Keratinocyte (primary cell): Measurements from ENCODE around the gene GJA3. TPM values are rescaled to one million over a fixed set of nuclear protein-coding genes. Genes with fewer than 3 reads are reported as not detected.

Source experiments
- DNase-seq: peaks from one replicate; pipeline ENCODE4 v3.0.0-alpha.2; 2011; ENCODE audit warnings: low read depth, missing footprints, low spot score
- FAIRE-seq: peaks from 2 replicates; lab custom pipeline; 2011; peaks lifted over from hg19 to GRCh38; lab: Jason Lieb, UNC
- H2AFZ ChIP-seq: 2 replicates; pipeline ENCODE4 v1.6.0; 2012; ENCODE audit warnings: low read length, control low read depth, inconsistent platforms; ENCODE audit not compliant: control insufficient read depth
- H3K27ac ChIP-seq: 2 replicates; pipeline ENCODE4 v1.5.1; 2011; ENCODE audit warnings: low read length; ENCODE audit not compliant: control insufficient read depth, insufficient read depth
- H3K27me3 ChIP-seq: 3 replicates; pipeline ENCODE4 v1.6.0; 2011; ENCODE audit warnings: low read length; ENCODE audit not compliant: control insufficient read depth, insufficient read depth; ENCODE audit errors: extremely low read depth
- H3K36me3 ChIP-seq, 2 experiments: 2 replicates in 1 of 2; 3 replicates in 1 of 2; pipeline ENCODE4 v1.5.1; 2011; ENCODE audit warnings: low read length in 2 of 2, mild to moderate bottlenecking in 1 of 2; ENCODE audit not compliant: control insufficient read depth in 2 of 2, insufficient read depth in 2 of 2; ENCODE audit errors: extremely low read depth in 1 of 2
- H3K4me1 ChIP-seq: 3 replicates; pipeline ENCODE4 v1.5.1; 2011; ENCODE audit warnings: low read length; ENCODE audit not compliant: control insufficient read depth, insufficient read depth; ENCODE audit errors: extremely low read depth
- H3K4me2 ChIP-seq: 3 replicates; pipeline ENCODE4 v1.6.0; 2011; ENCODE audit warnings: low read depth, low read length; ENCODE audit not compliant: control insufficient read depth, insufficient read depth; ENCODE audit errors: extremely low read depth
- H3K4me3 ChIP-seq, 3 experiments: fragments of 200-600 bp in 1 of 3; sonication (generic) in 1 of 3; 2 replicates in 2 of 3; 3 replicates in 1 of 3; pipeline ENCODE4 v1.5.1; 2011 to 2016; ENCODE audit warnings: low read length in 3 of 3, mild to moderate bottlenecking in 3 of 3, control low read depth in 2 of 3, inconsistent platforms in 1 of 3, low read depth in 1 of 3, mixed read lengths in 1 of 3, mixed run types in 1 of 3, moderate library complexity in 1 of 3; ENCODE audit not compliant: control insufficient read depth in 2 of 3, insufficient read depth in 2 of 3; ENCODE audit errors: extremely low read depth in 1 of 3
- H3K79me2 ChIP-seq: 2 replicates; pipeline ENCODE4 v1.6.0; 2012; ENCODE audit warnings: low read length; ENCODE audit not compliant: control insufficient read depth, insufficient read depth
- H3K9ac ChIP-seq: 3 replicates; pipeline ENCODE4 v1.6.0; 2011; ENCODE audit warnings: low read length; ENCODE audit not compliant: control insufficient read depth, insufficient read depth; ENCODE audit errors: extremely low read depth
- H3K9me1 ChIP-seq: 3 replicates; pipeline ENCODE4 v1.6.0; 2011; ENCODE audit warnings: low read length; ENCODE audit not compliant: control insufficient read depth, insufficient read depth; ENCODE audit errors: extremely low read depth
- H3K9me3 ChIP-seq: 2 replicates; pipeline ENCODE4 v1.5.1; 2012; ENCODE audit warnings: low read depth, low read length; ENCODE audit not compliant: control insufficient read depth
- H4K20me1 ChIP-seq: 3 replicates; pipeline ENCODE4 v1.6.0; 2011; ENCODE audit warnings: low read length; ENCODE audit not compliant: control insufficient read depth, insufficient read depth; ENCODE audit errors: extremely low read depth
- CTCF ChIP-seq, 3 experiments: IDR thresholded peaks in 1 of 3; conservative IDR thresholded peaks in 1 of 3; optimal IDR thresholded peaks in 1 of 3; 2 replicates in 2 of 3; 3 replicates in 1 of 3; pipeline versions ENCODE3 to v1.5.1; 2011; ENCODE audit warnings: low read length in 3 of 3, mild to moderate bottlenecking in 3 of 3, moderate library complexity in 2 of 3, control low read depth in 1 of 3, inconsistent platforms in 1 of 3; ENCODE audit not compliant: insufficient read depth in 2 of 3; ENCODE audit errors: extremely low read depth in 1 of 3
- EZH2 ChIP-seq: IDR thresholded peaks from one replicate; pipeline ENCODE4 v1.6.1; 2012; ENCODE audit warnings: inconsistent platforms, mild to moderate bottlenecking, low read length, moderate library complexity
- dilution Hi-C: fragments of 300-500 bp; cut with MboI; formaldehyde crosslinking; loops from one replicate; pipeline ENCODE4 v1.7.0; 2020; ENCODE audit warnings: low sequenced_read_pairs; ENCODE audit not compliant: extremely low pct_ligation_motif_present
- polyA plus RNA-seq, 5 experiments: library from polyadenylated mRNA; depleted of rRNA in 3 of 5; stranded (reverse) in 3 of 5; stranded (forward) in 1 of 5; unstranded in 1 of 5; fragments of >200 nt; gene quantifications; 1 replicate in 1 of 5; 2 replicates in 3 of 5; 3 replicates in 1 of 5; pipeline versions ENCODE4 v1.2.1 to v1.2.3, GENCODE V29; 2011 to 2012; ENCODE audit warnings: missing spikeins in 2 of 5, low read depth in 1 of 5, low replicate concordance in 1 of 5

GJA3 gene
- polyA plus RNA-seq, 1 donor (not counting 4 experiments of a cell fraction or from before 2014, with no cell fraction given): 0.09 TPM

- H3K79me2 ChIP-seq: no peaks in the 10 kb centered on the region
Observed at GRCh38 chr13:20181188-20181587, 20.3 kb upstream of the GJA3 start.

DNA sequence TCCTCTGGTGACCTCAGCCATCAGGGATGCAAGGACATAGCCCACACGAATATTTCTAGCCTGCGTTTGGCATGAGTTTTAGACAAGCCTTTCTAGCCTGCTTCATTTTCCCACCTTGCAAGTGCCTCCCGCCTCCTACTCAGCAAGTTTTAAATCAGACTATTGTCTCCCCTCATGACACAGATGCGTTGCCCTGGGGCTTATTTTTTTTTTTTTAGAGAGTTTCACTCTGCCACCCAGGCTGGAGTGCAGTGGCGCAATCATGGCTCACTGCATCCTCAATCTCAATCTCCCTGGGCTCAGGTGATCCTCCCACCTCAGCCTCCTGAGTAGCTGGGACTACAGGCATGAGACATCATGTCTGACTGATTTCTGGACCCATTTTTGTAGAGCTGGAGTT is 17.3 kb upstream of the GJA3 start:
- no peaks in the 10 kb centered on the region for H3K79me2 ChIP-seq
- H3K27ac ChIP-seq: no peak overlapping the region
- no peaks in the 10 kb centered on the region for H4K20me1 ChIP-seq
- H3K4me3 ChIP-seq: no peak overlapping the region
- dilution Hi-C loops: loop anchor here (25.0 kb wide), 2 partner anchors 209 to 309 kb away; no protein-coding TSS in a partner anchor
- DNase-seq (no peak), FAIRE-seq (no peak)
- no peak overlapping the region for H2AFZ ChIP-seq
- peaks cover 20% of the 10 kb centered on the region for H3K4me1 ChIP-seq
- no peaks in the 10 kb centered on the region for H3K9me3 ChIP-seq
- H3K9ac ChIP-seq: no peak overlapping the region
- peaks cover 3% of the 10 kb centered on the region for H3K27me3 ChIP-seq
- no peaks in the 10 kb centered on the region for H3K9me1 ChIP-seq
- no peak overlapping the region for H3K4me2 ChIP-seq
- H3K36me3 ChIP-seq: no peaks in the 10 kb centered on the region
- TF ChIP-seq EZH2 (no peak), CTCF (optimal IDR thresholded peaks at IDR 0.05 in 1 of 3, IDR thresholded peaks at IDR 0.05 in 1 of 3, conservative IDR thresholded peaks at IDR 0.05 in 1 of 3; ENCODE audit: extremely low read depth in 1 of 3, insufficient read depth in 2 of 3, low read length in 3 of 3) (no peak)

More at GRCh38 chr13:20181188-20181587, 20.3 kb upstream of the GJA3 start:
- H3K9me3 ChIP-seq: no peaks in the 10 kb centered on the region
- H3K27ac ChIP-seq: no peak overlapping the region
- no peaks in the 10 kb centered on the region for H3K9me1 ChIP-seq
- DNase-seq (no peak), FAIRE-seq (peak; percentile 44)
- TF ChIP-seq EZH2 (no peak), CTCF (optimal IDR thresholded peaks at IDR 0.05 in 1 of 3, IDR thresholded peaks at IDR 0.05 in 1 of 3, conservative IDR thresholded peaks at IDR 0.05 in 1 of 3; ENCODE audit: extremely low read depth in 1 of 3, insufficient read depth in 2 of 3, low read length in 3 of 3) (no peak)
- no peaks in the 10 kb centered on the region for H3K36me3 ChIP-seq
- H3K4me3 ChIP-seq: no peak overlapping the region
- no peak overlapping the region for H3K9ac ChIP-seq
- H3K4me1 ChIP-seq: peaks cover 3% of the 10 kb centered on the region
- H2AFZ ChIP-seq: no peak overlapping the region
- H3K27me3 ChIP-seq: peaks cover 3% of the 10 kb centered on the region
- dilution Hi-C loops: loop anchor here (25.0 kb wide), 2 partner anchors 206 to 306 kb away; no protein-coding TSS in a partner anchor
- no peak overlapping the region for H3K4me2 ChIP-seq
- H4K20me1 ChIP-seq: no peaks in the 10 kb centered on the region
